Caco-2 (cell line): ENCODE measurements around the gene ZNF71. TPM values are rescaled to one million over a fixed set of nuclear protein-coding genes. Genes with fewer than 3 reads are reported as not detected.

ENCODE experiments used
- BruUV-seq: library from RNA; stranded (reverse); fragments of 400-500 nt; replicated peaks from 2 replicates; lab custom pipeline; 2021; lab: Mats Ljungman, UMichigan
- CTCF ChIA-PET: fragments of 300-600 bp; sonication (Branson Sonifier 250); formaldehyde crosslinking; loops from one replicate; lab custom pipeline; 2022; ENCODE audit warnings: antibody characterized with exemption; lab: Charles Lee
- POLR2A ChIA-PET: fragments of 300-600 bp; sonication (Branson Sonifier 250); formaldehyde crosslinking; loops from one replicate; lab custom pipeline; 2022; ENCODE audit warnings: antibody characterized with exemption; lab: Charles Lee
- DNase-seq, 2 experiments: peaks; one replicate each; pipeline versions ENCODE4 v3.0.0 to v3.0.0-alpha.2; 2020 to 2022
- H3K27me3 ChIP-seq: replicated peaks from 2 replicates; pipeline ENCODE4 v1.6.0; 2011; ENCODE audit warnings: low read length; ENCODE audit not compliant: control insufficient read depth, insufficient read depth
- H3K36me3 ChIP-seq: 2 replicates; pipeline ENCODE4 v1.5.1; 2011; ENCODE audit warnings: low read length; ENCODE audit not compliant: control insufficient read depth, insufficient read depth
- H3K4me1 ChIP-seq: fragments of 250-450 bp; sonication (Bioruptor Pico); 2 replicates; pipeline ENCODE4 v1.5.1; 2020; ENCODE audit warnings: mild to moderate bottlenecking
- H3K4me3 ChIP-seq: 2 replicates; pipeline ENCODE4 v1.5.1; 2011; ENCODE audit warnings: low read depth, mild to moderate bottlenecking, control low read depth, low read length
- H3K9me3 ChIP-seq: fragments of 250-450 bp; sonication (Bioruptor Pico); 2 replicates; pipeline ENCODE4 v1.5.1; 2020; ENCODE audit warnings: mild to moderate bottlenecking, moderate library complexity
- H3K27ac Mint-ChIP-seq: one replicate; pipeline ENCODE4 v1.8.0; 2022; ENCODE audit warnings: mixed read lengths; ENCODE audit not compliant: unreplicated experiment
- H3K27me3 Mint-ChIP-seq: one replicate; pipeline ENCODE4 v1.8.0; 2022; ENCODE audit warnings: mixed read lengths; ENCODE audit not compliant: insufficient read depth, unreplicated experiment
- H3K36me3 Mint-ChIP-seq: one replicate; pipeline ENCODE4 v1.8.0; 2022; ENCODE audit warnings: mild to moderate bottlenecking, mixed read lengths; ENCODE audit not compliant: insufficient read depth, unreplicated experiment
- H3K4me1 Mint-ChIP-seq: one replicate; pipeline ENCODE4 v1.8.0; 2022; ENCODE audit warnings: low read depth, mixed read lengths; ENCODE audit not compliant: unreplicated experiment
- H3K4me3 Mint-ChIP-seq: one replicate; pipeline ENCODE4 v1.8.0; 2022; ENCODE audit warnings: mild to moderate bottlenecking, moderate library complexity, mixed read lengths; ENCODE audit not compliant: unreplicated experiment
- H3K9me3 Mint-ChIP-seq: one replicate; pipeline ENCODE4 v1.8.0; 2022; ENCODE audit warnings: mixed read lengths; ENCODE audit not compliant: unreplicated experiment
- CTCF ChIP-seq, 2 experiments: fragments of 200-600 bp in 1 of 2; IDR thresholded peaks; 1 replicate in 1 of 2; 2 replicates in 1 of 2; pipeline versions ENCODE4 v1.5.1 to v1.8.0; 2011 to 2022; ENCODE audit warnings: antibody characterized with exemption in 1 of 2, control low read depth in 1 of 2, inconsistent platforms in 1 of 2, low read depth in 1 of 2, low read length in 1 of 2, mild to moderate bottlenecking in 1 of 2, moderate library complexity in 1 of 2; ENCODE audit not compliant: insufficient read depth in 1 of 2, severe bottlenecking in 1 of 2, unreplicated experiment in 1 of 2
- intact Hi-C: fragments of 100-400 bp; cut with micrococcal nuclease; formaldehyde crosslinking; loops from one replicate; pipeline ENCODE4 v1.10.0; 2022; ENCODE audit not compliant: unreplicated experiment
- total RNA-seq: library from RNA; stranded (reverse); gene quantifications from 2 replicates; pipeline ENCODE4 v1.2.3, GENCODE V29; 2022

Gene ZNF71
- total RNA-seq, 1 experiment from 2014 or later, result 1.1 TPM

- Histone ChIP-seq H3K27me3 (no peaks in the 10 kb centered on the region), H3K9me3 (peaks cover 14% of the 10 kb centered on the region; the same call in 1 of the 2 replicates), H3K4me1 (no peaks in the 10 kb centered on the region), H3K36me3 (no peaks in the 10 kb centered on the region), H3K4me3 (no peak overlapping the region)
- H3K9me3 Mint-ChIP-seq, result peaks cover 17% of the 10 kb centered on the region
- H3K27ac Mint-ChIP-seq, result no peak overlapping the region
- ChIA-PET POLR2A (no interaction called here), CTCF (no interaction called here)
- DNase-seq, result no peak
- H3K36me3 Mint-ChIP-seq, result no peaks in the 10 kb centered on the region
- no peaks in the 10 kb centered on the region for H3K4me1 Mint-ChIP-seq
- TF ChIP-seq CTCF (IDR thresholded peaks at IDR 0.05; ENCODE audit: insufficient read depth in 1 of 2, low read depth in 1 of 2, low read length in 1 of 2, severe bottlenecking in 1 of 2, unreplicated experiment in 1 of 2), result no peak
- intact Hi-C loops, result no loop called here
- no peaks in the 10 kb centered on the region for H3K27me3 Mint-ChIP-seq
- BruUV-seq, result no TSS peak
- H3K4me3 Mint-ChIP-seq, result no peak overlapping the region
Observed at GRCh38 chr19:56663931-56664500, 68.9 kb downstream of the ZNF71 start.

DNA sequence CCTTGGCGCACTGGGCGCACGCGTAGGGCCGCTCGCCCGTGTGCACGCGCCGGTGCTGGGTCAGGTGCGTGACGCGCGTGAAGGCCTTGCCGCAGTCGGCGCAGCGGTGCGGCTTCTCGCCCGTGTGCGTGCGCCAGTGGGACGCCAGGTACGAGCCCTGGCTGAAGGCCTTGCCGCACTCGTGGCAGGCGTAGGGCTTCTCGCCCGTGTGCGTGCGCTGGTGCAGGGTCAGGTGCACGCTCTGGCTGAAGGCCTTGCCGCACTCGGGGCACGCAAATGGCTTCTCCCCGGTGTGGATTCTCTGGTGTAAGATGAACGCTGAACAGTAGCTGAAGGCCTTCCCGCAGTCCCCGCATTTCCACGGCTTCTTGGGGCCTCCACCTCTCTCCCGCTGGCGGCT is 69.4 kb downstream of the ZNF71 start:
- no peaks in the 10 kb centered on the region for H3K4me1 ChIP-seq
- DNase-seq, result no peak
- H3K27ac Mint-ChIP-seq, result no peak overlapping the region
- H3K27me3 Mint-ChIP-seq, result no peaks in the 10 kb centered on the region
- no TSS peak for BruUV-seq
- H3K9me3 ChIP-seq, result peaks cover 14% of the 10 kb centered on the region; the same call in 1 of the 2 replicates
- no peaks in the 10 kb centered on the region for H3K36me3 ChIP-seq
- no peaks in the 10 kb centered on the region for H3K27me3 ChIP-seq
- intact Hi-C loops, result no loop called here
- H3K4me3 ChIP-seq, result no peak overlapping the region
- no peaks in the 10 kb centered on the region for H3K4me1 Mint-ChIP-seq
- TF ChIP-seq CTCF (IDR thresholded peaks at IDR 0.05; ENCODE audit: insufficient read depth in 1 of 2, low read depth in 1 of 2, low read length in 1 of 2, severe bottlenecking in 1 of 2, unreplicated experiment in 1 of 2), result no peak
- no peak overlapping the region for H3K4me3 Mint-ChIP-seq
- POLR2A ChIA-PET, result no interaction called here
- H3K36me3 Mint-ChIP-seq, result no peaks in the 10 kb centered on the region
- CTCF ChIA-PET, result no interaction called here
- peaks cover 14% of the 10 kb centered on the region for H3K9me3 Mint-ChIP-seq

DNA sequence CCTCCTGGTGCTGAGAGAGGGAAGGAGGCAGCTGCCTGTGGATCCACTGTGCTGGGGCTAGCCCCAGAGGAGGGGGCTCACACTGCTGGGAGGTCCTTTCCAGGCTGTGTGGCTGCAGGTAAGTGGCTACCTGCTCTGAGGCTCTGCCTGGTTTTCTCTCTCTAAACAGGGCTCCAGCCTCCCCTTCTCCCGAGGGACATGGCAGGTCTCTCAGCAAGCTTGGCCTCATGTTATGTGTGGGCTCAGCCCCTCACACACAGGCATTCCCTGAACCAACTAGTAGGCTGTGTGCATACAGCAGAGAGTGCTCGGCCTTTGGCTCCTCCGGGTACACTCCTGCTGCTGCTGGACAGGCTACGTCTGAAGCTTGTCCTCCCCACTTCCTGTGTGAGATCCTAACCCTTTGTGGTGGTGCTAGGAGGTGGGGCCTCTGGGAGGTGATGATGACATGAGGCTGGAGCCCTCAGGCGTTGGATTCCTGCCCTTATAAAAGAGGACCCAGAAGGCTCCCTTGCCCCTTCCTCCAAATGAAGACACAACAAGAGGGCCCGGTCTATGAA is 72.3 kb downstream of the ZNF71 start:
- peaks cover 20% of the 10 kb centered on the region for H3K9me3 Mint-ChIP-seq
- DNase-seq, result no peak

More for the DNA sequence above, 72.3 kb downstream of the ZNF71 start:
- no peaks in the 10 kb centered on the region for H3K36me3 ChIP-seq
- H3K4me1 Mint-ChIP-seq, result no peaks in the 10 kb centered on the region
- H3K36me3 Mint-ChIP-seq, result no peaks in the 10 kb centered on the region
- BruUV-seq, result no TSS peak
- no peaks in the 10 kb centered on the region for H3K27me3 ChIP-seq
- H3K27ac Mint-ChIP-seq, result no peak overlapping the region
- POLR2A ChIA-PET, result no interaction called here
- no peak overlapping the region for H3K4me3 ChIP-seq
- CTCF ChIA-PET, result no interaction called here
- intact Hi-C loops, result no loop called here
- no peak for TF ChIP-seq CTCF (IDR thresholded peaks at IDR 0.05; ENCODE audit: insufficient read depth in 1 of 2, low read depth in 1 of 2, low read length in 1 of 2, severe bottlenecking in 1 of 2, unreplicated experiment in 1 of 2)
- H3K9me3 ChIP-seq, result peaks cover 18% of the 10 kb centered on the region; the same call in 1 of the 2 replicates
- H3K4me1 ChIP-seq, result no peaks in the 10 kb centered on the region
- H3K4me3 Mint-ChIP-seq, result no peak overlapping the region
- no peaks in the 10 kb centered on the region for H3K27me3 Mint-ChIP-seq
